Fibroblast of skin of scalp (primary cell): ENCODE results near the gene LRRC37A3.
"Not testable (repeated sequence)": the region's sequence is repeated elsewhere in the genome, so short reads cannot be mapped to it uniquely, and the experiment has no call there.

Experiments used
- DNase-seq: peaks from one replicate; pipeline ENCODE4 v3.0.0-alpha.2; 2013

LRRC37A3 gene

DNA sequence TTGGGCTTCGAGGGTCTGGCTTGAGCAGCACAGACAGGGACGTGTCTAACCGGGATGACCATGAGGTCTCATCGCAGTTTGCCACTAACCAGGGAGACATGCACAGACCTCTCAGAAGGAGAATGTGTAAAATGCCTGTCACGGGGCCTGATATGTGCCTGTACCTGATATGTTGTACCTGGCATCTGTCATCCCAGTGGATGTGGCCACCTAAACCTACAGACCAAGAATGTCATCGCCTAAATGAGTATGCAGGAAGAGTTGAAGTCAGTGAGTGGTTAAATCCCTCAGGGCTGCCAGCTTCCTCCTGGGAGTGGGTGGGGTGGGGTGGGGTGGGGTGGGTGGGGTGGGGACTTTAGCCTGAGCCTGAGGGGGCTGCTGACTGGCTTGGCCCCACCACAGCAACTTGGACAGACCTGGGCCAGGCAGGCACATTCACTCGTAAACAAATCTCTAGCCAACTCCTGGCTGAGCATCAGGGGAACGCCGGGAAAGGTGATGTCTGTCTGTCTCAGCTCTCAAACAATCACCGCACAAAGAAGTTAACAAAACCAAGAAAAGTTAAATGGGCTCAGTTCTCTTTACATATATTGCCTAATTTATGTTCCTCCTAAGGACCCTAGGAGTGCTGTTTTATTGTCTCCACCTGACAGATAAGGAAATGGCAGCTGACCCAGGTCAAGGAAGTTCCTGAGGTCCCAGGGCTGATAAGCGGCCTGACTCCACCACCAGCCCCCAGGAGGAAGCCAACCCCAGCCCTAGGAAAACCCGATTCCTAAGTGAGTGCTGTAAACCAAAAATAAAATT lies 89.3 kb downstream of the LRRC37A3 start:
- DNase-seq, result not testable (repeated sequence)

DNA sequence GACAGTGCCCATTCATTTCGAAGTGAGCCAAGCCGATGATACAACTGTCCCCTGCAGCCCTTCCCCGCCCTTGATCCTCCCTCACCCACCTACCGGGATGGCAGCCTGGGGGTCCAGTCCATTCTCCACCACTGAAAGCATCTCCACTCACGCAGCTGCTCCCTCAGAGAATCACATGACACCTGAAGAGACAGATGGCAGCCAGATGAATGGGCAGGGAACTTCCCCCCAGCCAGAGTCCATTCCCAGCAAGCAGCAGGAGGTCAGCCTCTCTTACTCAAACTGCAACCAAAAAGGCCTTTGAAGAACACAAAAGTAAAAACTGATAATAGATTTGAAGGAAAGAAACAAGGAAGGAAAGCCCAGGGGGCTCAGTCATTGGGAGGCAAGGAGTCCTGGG lies 90.2 kb downstream of the LRRC37A3 start:
- not testable (repeated sequence) for DNase-seq

DNA sequence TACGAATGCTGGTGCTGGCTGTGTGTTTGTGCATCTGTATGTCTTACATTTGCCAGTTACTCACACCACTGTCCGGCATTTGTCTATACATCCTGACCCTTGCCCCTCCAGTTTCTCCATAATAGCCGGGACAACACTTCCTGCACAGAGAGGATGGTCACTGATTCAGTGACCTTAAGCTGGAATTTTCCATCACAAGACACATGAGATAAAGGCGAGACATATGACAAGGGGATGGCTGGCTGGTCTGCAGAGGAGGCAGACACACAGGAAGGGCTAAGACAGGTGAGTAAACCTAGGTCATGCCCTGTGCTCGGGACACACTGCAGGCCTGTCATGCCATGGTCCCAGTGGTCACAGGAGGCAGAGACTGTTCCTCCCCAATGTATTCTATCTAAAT lies 100.4 kb downstream of the LRRC37A3 start:
- not testable (repeated sequence) for DNase-seq

DNA sequence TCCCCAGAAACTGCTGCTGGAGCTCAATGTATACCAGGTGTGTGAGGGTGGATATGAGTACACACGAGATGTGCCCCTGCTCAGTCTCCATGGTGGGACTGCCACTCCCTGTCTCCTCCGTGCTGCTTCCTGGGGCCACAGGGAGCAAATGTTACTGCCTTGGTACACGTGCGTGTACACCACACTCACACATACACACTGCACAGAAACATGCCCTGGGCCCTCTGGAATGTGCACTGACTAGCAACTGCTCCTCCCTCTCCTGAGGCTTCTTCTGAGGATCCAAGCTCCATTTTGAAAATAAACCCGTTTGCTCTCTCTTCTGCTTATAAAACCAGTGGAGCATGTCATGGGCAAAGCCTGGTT lies 103.5 kb downstream of the LRRC37A3 start:
- DNase-seq, result not testable (repeated sequence)

GRCh38 chr17:64814993-64815832 lies 104.1 kb downstream of the LRRC37A3 start:
- DNase-seq, result not testable (repeated sequence)

DNA sequence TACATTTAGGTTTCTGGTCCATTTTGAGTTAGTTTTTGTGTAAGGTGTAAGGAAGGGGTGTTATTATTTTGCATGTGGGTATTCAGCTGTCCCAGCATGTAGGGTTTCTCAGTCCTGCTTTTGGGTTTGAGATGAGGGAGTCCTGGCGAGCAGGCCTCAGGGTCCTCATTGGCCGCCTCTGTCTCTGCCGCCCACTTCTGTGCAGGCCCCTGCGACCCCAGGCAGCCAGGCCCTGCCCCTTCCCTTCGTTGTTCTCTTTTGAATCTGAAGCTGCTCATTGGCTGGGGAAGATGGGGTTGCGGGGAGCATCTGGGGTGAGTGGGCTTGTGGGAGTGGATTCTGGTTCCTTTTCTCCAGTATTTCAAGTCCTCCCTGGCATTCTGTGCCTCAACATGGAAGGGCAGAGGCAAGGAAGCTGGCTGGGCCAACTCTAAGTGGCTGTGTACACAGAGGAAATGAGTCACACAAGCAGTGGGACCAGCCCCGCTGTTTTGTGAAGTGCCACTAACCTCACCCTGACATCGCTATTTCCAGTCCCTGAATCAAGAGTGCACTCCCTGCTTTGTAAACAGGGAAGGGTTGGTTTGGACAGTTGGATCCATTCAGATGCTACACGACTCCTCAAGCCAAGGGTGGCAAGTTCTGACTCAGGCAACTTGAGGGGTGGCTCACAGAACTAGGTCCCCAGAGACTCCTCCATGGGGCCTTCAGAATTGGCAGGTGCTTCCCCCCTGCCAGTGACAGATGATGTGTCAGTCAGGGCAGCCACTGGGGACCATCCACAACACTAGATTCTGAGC lies 110.9 kb downstream of the LRRC37A3 start:
- DNase-seq, result peak; percentile 71
